Prostate gland (tissue), 2 donors: ENCODE results near the gene SERPINB5. TPM values are rescaled to one million over a fixed set of nuclear protein-coding genes. Genes with fewer than 3 reads are reported as not detected.

Experiments
- DNase-seq: peaks from one replicate; pipeline ENCODE4 v3.0.0-alpha.2; 2019; ENCODE audit warnings: low spot score
- H3K27ac ChIP-seq, 2 donors: fragments of 200-600 bp; sonication (generic); 2 replicates each; pipeline ENCODE4 v1.5.1; 2017 to 2019
- H3K27me3 ChIP-seq: fragments of 200-600 bp; sonication (generic); replicated peaks from 2 replicates; pipeline ENCODE4 v1.5.1; 2019; ENCODE audit not compliant: insufficient read depth
- H3K36me3 ChIP-seq, 2 donors: fragments of 200-600 bp; sonication (generic); 1 replicate in 1 of 2; 2 replicates in 1 of 2; pipeline versions ENCODE4 v1.5.1 to v1.8.1; 2017 to 2019
- H3K4me1 ChIP-seq: fragments of 200-600 bp; sonication (generic); replicated peaks from 2 replicates; pipeline ENCODE4 v1.5.1; 2019
- H3K4me3 ChIP-seq, 2 donors: fragments of 200-600 bp; sonication (generic); 2 replicates each; pipeline ENCODE4 v1.5.1; 2017 to 2019
- H3K9me3 ChIP-seq: fragments of 200-600 bp; sonication (generic); 2 replicates; pipeline ENCODE4 v1.5.1; 2017
- CTCF ChIP-seq, 4 experiments: fragments of 200-600 bp in 2 of 4; fragments of 450-650 bp in 2 of 4; sonication (generic) in 2 of 4; IDR thresholded peaks; 1 replicate in 3 of 4; 2 replicates in 1 of 4; pipeline ENCODE4 v1.5.1; 2016 to 2019; ENCODE audit warnings: antibody characterized with exemption in 4 of 4, mild to moderate bottlenecking in 2 of 4, moderate library complexity in 2 of 4
- POLR2A ChIP-seq: fragments of 450-650 bp; IDR thresholded peaks from one replicate; pipeline ENCODE4 v1.6.1; 2016; ENCODE audit warnings: antibody characterized with exemption, mild to moderate bottlenecking
- POLR2AphosphoS5 ChIP-seq: sonication (generic); formaldehyde crosslinking; IDR thresholded peaks from one replicate; pipeline ENCODE4 v1.6.1; 2017; ENCODE audit warnings: antibody characterized with exemption
- WGBS: methylation state at CpG from one replicate; pipeline ENCODE4 v1.1.5; 2018; 5-methylcytosine and 5-hydroxymethylcytosine counted together
- intact Hi-C: fragments of 100-400 bp; cut with DNase I; formaldehyde crosslinking; loops from one replicate; pipeline ENCODE4 v1.14.2; 2022
- total RNA-seq, 2 donors: library from RNA; depleted of rRNA; stranded (reverse); fragments of >200 nt; gene quantifications; one replicate each; pipeline ENCODE4 v1.1.0, GENCODE V29; 2016

The SERPINB5 gene
- total RNA-seq, 2 donors from 2014 or later = 7.3 to 17.3 TPM

GRCh38 chr18:63472380-63472779, 4.4 kb upstream of the SERPINB5 start:
- WGBS = 39% methylated on average over 5 of the region's 5 CpGs
- no peaks in the 10 kb centered on the region for H3K9me3 ChIP-seq
- intact Hi-C loops = no loop called here
- no peak for TF ChIP-seq POLR2AphosphoS5
- TF ChIP-seq CTCF (IDR thresholded peaks at IDR 0.05) = no peak
- no peak for TF ChIP-seq POLR2A
- H3K36me3 ChIP-seq = no peaks in the 10 kb centered on the region
- H3K4me1 ChIP-seq = no peaks in the 10 kb centered on the region
- no peaks in the 10 kb centered on the region for H3K27me3 ChIP-seq
- H3K4me3 ChIP-seq = no peak overlapping the region
- no peak for DNase-seq
- no peak overlapping the region for H3K27ac ChIP-seq

- Histone ChIP-seq H3K4me3 (peak overlapping the region; percentile 19 to 21), H3K36me3 (no peaks in the 10 kb centered on the region), H3K4me1 (no peaks in the 10 kb centered on the region), H3K27ac (peak overlapping the region in 1 of 2 donors; percentile 8), H3K27me3 (no peaks in the 10 kb centered on the region), H3K9me3 (no peaks in the 10 kb centered on the region)
- DNase-seq = no peak
- 49% methylated on average over 7 of the region's 7 CpGs for WGBS
- intact Hi-C loops = no loop called here
- TF ChIP-seq POLR2AphosphoS5 (no peak), CTCF (IDR thresholded peaks at IDR 0.05) (no peak), POLR2A (no peak)
These were observed 442 bp downstream of the SERPINB5 start for GRCh38 chr18:63477200-63477599.

GRCh38 chr18:63477968-63478367, 1.2 kb downstream of the SERPINB5 start:
- no peaks in the 10 kb centered on the region for H3K4me1 ChIP-seq

GRCh38 chr18:63479826-63480225, 3.1 kb downstream of the SERPINB5 start:
- no peaks in the 10 kb centered on the region for H3K27me3 ChIP-seq
- no peak overlapping the region for H3K27ac ChIP-seq
- no peak overlapping the region for H3K4me3 ChIP-seq
- DNase-seq = no peak
- no peaks in the 10 kb centered on the region for H3K36me3 ChIP-seq
- TF ChIP-seq POLR2A = no peak
- no peak for TF ChIP-seq CTCF (IDR thresholded peaks at IDR 0.05)
- TF ChIP-seq POLR2AphosphoS5 = no peak
- intact Hi-C loops = no loop called here
- WGBS = 78% methylated on average over 5 of the region's 5 CpGs
- H3K4me1 ChIP-seq = no peaks in the 10 kb centered on the region
- no peaks in the 10 kb centered on the region for H3K9me3 ChIP-seq

More at GRCh38 chr18:63477968-63478367, 1.2 kb downstream of the SERPINB5 start:
- DNase-seq = no peak
- WGBS = 46% methylated on average over 6 of the region's 6 CpGs
- H3K36me3 ChIP-seq = no peaks in the 10 kb centered on the region
- TF ChIP-seq CTCF (IDR thresholded peaks at IDR 0.05) (no peak), POLR2AphosphoS5 (no peak), POLR2A (no peak)
- no peaks in the 10 kb centered on the region for H3K9me3 ChIP-seq
- intact Hi-C loops = no loop called here
- no peak overlapping the region for H3K27ac ChIP-seq
- no peak overlapping the region for H3K4me3 ChIP-seq
- no peaks in the 10 kb centered on the region for H3K27me3 ChIP-seq

GRCh38 chr18:63480476-63480875, 3.7 kb downstream of the SERPINB5 start:
- no peak overlapping the region for H3K27ac ChIP-seq
- H3K36me3 ChIP-seq = no peaks in the 10 kb centered on the region
- TF ChIP-seq CTCF (IDR thresholded peaks at IDR 0.05) (no peak), POLR2AphosphoS5 (no peak), POLR2A (no peak)
- DNase-seq = no peak
- WGBS = 90% methylated on average over 1 of the region's 1 CpG
- H3K27me3 ChIP-seq = no peaks in the 10 kb centered on the region
- no peak overlapping the region for H3K4me3 ChIP-seq
- no peaks in the 10 kb centered on the region for H3K9me3 ChIP-seq
- no peaks in the 10 kb centered on the region for H3K4me1 ChIP-seq
- intact Hi-C loops = no loop called here
